Measurements from ENCODE around the gene CCNE1.

Gene CCNE1

GRCh38 chr19:29795461-29796172 is 16.2 kb upstream of the CCNE1 start:
- H4K8ac ChIP-seq (ENCODE audit: low read depth, low read length), result no peak overlapping the region
- no peak overlapping the region for H2AK5ac ChIP-seq (ENCODE audit: low read length)
- H3K4me3 ChIP-seq (ENCODE audit: low read depth, low read length), result no peak overlapping the region
- H2BK120ac ChIP-seq (ENCODE audit: insufficient read depth, low read length, poor library complexity), result no peak overlapping the region
- H2BK12ac ChIP-seq (ENCODE audit: low read length), result no peak overlapping the region
- H4K12ac ChIP-seq (ENCODE audit: low read depth, low read length), result no peak overlapping the region
- no peak overlapping the region for H3K4ac ChIP-seq (ENCODE audit: low read depth, low read length)
- H4K91ac ChIP-seq (ENCODE audit: low read depth, low read length), result no peak overlapping the region
- H3K4me2 ChIP-seq (ENCODE audit: low read length), result no peak overlapping the region
- H3K18ac ChIP-seq (ENCODE audit: low read length), result no peak overlapping the region
- H2AFZ ChIP-seq (ENCODE audit: insufficient read depth, low read length, poor library complexity), result no peak overlapping the region
- H3K9me3 ChIP-seq (ENCODE audit: insufficient read depth, low read depth, low read length), result no peaks in the 10 kb centered on the region
- no peaks in the 10 kb centered on the region for H3K27me3 ChIP-seq (ENCODE audit: insufficient read depth, low read length)
- no peak overlapping the region for H2BK5ac ChIP-seq (ENCODE audit: low read depth, low read length, poor library complexity)
- no peak overlapping the region for H3K9ac ChIP-seq (ENCODE audit: low read length)
- H3K4me1 ChIP-seq (ENCODE audit: control insufficient read depth in 1 of 2, insufficient read depth in 2 of 2, low read length in 2 of 2), result no peaks in the 10 kb centered on the region
- no peak for DNase-seq
- no peaks in the 10 kb centered on the region for H3K79me1 ChIP-seq (ENCODE audit: low read length)
- H3K27ac ChIP-seq (ENCODE audit: low read depth, low read length), result no peak overlapping the region
- H3K14ac ChIP-seq (ENCODE audit: low read length), result no peak overlapping the region
- H3K23ac ChIP-seq (ENCODE audit: low read length), result no peak overlapping the region
- no CpG with 5 or more reads among the region's 16 CpGs for WGBS (ENCODE audit: extremely low coverage, insufficient coverage, insufficient read length)
- H3K79me2 ChIP-seq (ENCODE audit: control insufficient read depth, insufficient read depth, low read length, poor library complexity), result no peaks in the 10 kb centered on the region
- no peaks in the 10 kb centered on the region for H3K36me3 ChIP-seq (ENCODE audit: control insufficient read depth in 1 of 2, insufficient read depth in 2 of 2, low read length in 2 of 2)

GRCh38 chr19:29796173-29796573 is 15.6 kb upstream of the CCNE1 start:
- Histone ChIP-seq H3K79me1 (ENCODE audit: low read length) (no peaks in the 10 kb centered on the region), H3K9me3 (ENCODE audit: insufficient read depth, low read depth, low read length) (no peaks in the 10 kb centered on the region), H3K36me3 (ENCODE audit: control insufficient read depth in 1 of 2, insufficient read depth in 2 of 2, low read length in 2 of 2) (no peaks in the 10 kb centered on the region), H4K8ac (ENCODE audit: low read depth, low read length) (no peak overlapping the region), H3K4ac (ENCODE audit: low read depth, low read length) (no peak overlapping the region), H3K18ac (ENCODE audit: low read length) (no peak overlapping the region), H3K9ac (ENCODE audit: low read length) (no peak overlapping the region), H4K91ac (ENCODE audit: low read depth, low read length) (no peak overlapping the region), H2BK12ac (ENCODE audit: low read length) (no peak overlapping the region), H3K27ac (ENCODE audit: low read depth, low read length) (no peak overlapping the region), H3K14ac (ENCODE audit: low read length) (no peak overlapping the region), H2AK5ac (ENCODE audit: low read length) (no peak overlapping the region), H4K12ac (ENCODE audit: low read depth, low read length) (no peak overlapping the region), H3K4me2 (ENCODE audit: low read length) (no peak overlapping the region), H2AFZ (ENCODE audit: insufficient read depth, low read length, poor library complexity) (no peak overlapping the region), H3K23ac (ENCODE audit: low read length) (no peak overlapping the region), H3K79me2 (ENCODE audit: control insufficient read depth, insufficient read depth, low read length, poor library complexity) (no peaks in the 10 kb centered on the region), H2BK5ac (ENCODE audit: low read depth, low read length, poor library complexity) (no peak overlapping the region), H3K4me3 (ENCODE audit: low read depth, low read length) (no peak overlapping the region), H2BK120ac (ENCODE audit: insufficient read depth, low read length, poor library complexity) (no peak overlapping the region), H3K4me1 (ENCODE audit: control insufficient read depth in 1 of 2, insufficient read depth in 2 of 2, low read length in 2 of 2) (no peaks in the 10 kb centered on the region), H3K27me3 (ENCODE audit: insufficient read depth, low read length) (no peaks in the 10 kb centered on the region)
- no CpG with 5 or more reads among the region's 9 CpGs for WGBS (ENCODE audit: extremely low coverage, insufficient coverage, insufficient read length)
- no peak for DNase-seq

GRCh38 chr19:29798774-29799497 is 12.9 kb upstream of the CCNE1 start:
- no peaks in the 10 kb centered on the region for H3K36me3 ChIP-seq (ENCODE audit: control insufficient read depth in 1 of 2, insufficient read depth in 2 of 2, low read length in 2 of 2)
- no peaks in the 10 kb centered on the region for H3K79me1 ChIP-seq (ENCODE audit: low read length)
- no peak overlapping the region for H2BK5ac ChIP-seq (ENCODE audit: low read depth, low read length, poor library complexity)
- no peak overlapping the region for H3K4me2 ChIP-seq (ENCODE audit: low read length)
- no peaks in the 10 kb centered on the region for H3K4me1 ChIP-seq (ENCODE audit: control insufficient read depth in 1 of 2, insufficient read depth in 2 of 2, low read length in 2 of 2)
- H3K27me3 ChIP-seq (ENCODE audit: insufficient read depth, low read length), result no peaks in the 10 kb centered on the region
- no CpG with 5 or more reads among the region's 9 CpGs for WGBS (ENCODE audit: extremely low coverage, insufficient coverage, insufficient read length)
- peak in 1 of 2 donors; percentile 69 for DNase-seq
- H4K8ac ChIP-seq (ENCODE audit: low read depth, low read length), result no peak overlapping the region
- no peaks in the 10 kb centered on the region for H3K79me2 ChIP-seq (ENCODE audit: control insufficient read depth, insufficient read depth, low read length, poor library complexity)
- H3K23ac ChIP-seq (ENCODE audit: low read length), result no peak overlapping the region
- H3K9me3 ChIP-seq (ENCODE audit: insufficient read depth, low read depth, low read length), result no peaks in the 10 kb centered on the region
- H3K9ac ChIP-seq (ENCODE audit: low read length), result no peak overlapping the region
- H3K4me3 ChIP-seq (ENCODE audit: low read depth, low read length), result no peak overlapping the region
- H4K91ac ChIP-seq (ENCODE audit: low read depth, low read length), result no peak overlapping the region
- H4K12ac ChIP-seq (ENCODE audit: low read depth, low read length), result no peak overlapping the region
- H3K4ac ChIP-seq (ENCODE audit: low read depth, low read length), result no peak overlapping the region
- no peak overlapping the region for H3K14ac ChIP-seq (ENCODE audit: low read length)
- no peak overlapping the region for H3K18ac ChIP-seq (ENCODE audit: low read length)
- no peak overlapping the region for H2AFZ ChIP-seq (ENCODE audit: insufficient read depth, low read length, poor library complexity)
- H2BK120ac ChIP-seq (ENCODE audit: insufficient read depth, low read length, poor library complexity), result no peak overlapping the region
- no peak overlapping the region for H2BK12ac ChIP-seq (ENCODE audit: low read length)
- no peak overlapping the region for H3K27ac ChIP-seq (ENCODE audit: low read depth, low read length)
- H2AK5ac ChIP-seq (ENCODE audit: low read length), result no peak overlapping the region

GRCh38 chr19:29800100-29800825 is 11.5 kb upstream of the CCNE1 start:
- no peak overlapping the region for H2BK5ac ChIP-seq (ENCODE audit: low read depth, low read length, poor library complexity)
- no peaks in the 10 kb centered on the region for H3K9me3 ChIP-seq (ENCODE audit: insufficient read depth, low read depth, low read length)
- H3K27me3 ChIP-seq (ENCODE audit: insufficient read depth, low read length), result no peaks in the 10 kb centered on the region
- no peak overlapping the region for H3K23ac ChIP-seq (ENCODE audit: low read length)
- H3K4me2 ChIP-seq (ENCODE audit: low read length), result no peak overlapping the region
- WGBS (ENCODE audit: extremely low coverage, insufficient coverage, insufficient read length), result no CpG with 5 or more reads among the region's 12 CpGs
- H3K4me1 ChIP-seq (ENCODE audit: control insufficient read depth in 1 of 2, insufficient read depth in 2 of 2, low read length in 2 of 2), result no peaks in the 10 kb centered on the region
- H3K4ac ChIP-seq (ENCODE audit: low read depth, low read length), result no peak overlapping the region
- H3K4me3 ChIP-seq (ENCODE audit: low read depth, low read length), result no peak overlapping the region
- no peaks in the 10 kb centered on the region for H3K79me2 ChIP-seq (ENCODE audit: control insufficient read depth, insufficient read depth, low read length, poor library complexity)
- H2BK12ac ChIP-seq (ENCODE audit: low read length), result no peak overlapping the region
- H3K9ac ChIP-seq (ENCODE audit: low read length), result no peak overlapping the region
- H3K27ac ChIP-seq (ENCODE audit: low read depth, low read length), result no peak overlapping the region
- no peaks in the 10 kb centered on the region for H3K36me3 ChIP-seq (ENCODE audit: control insufficient read depth in 1 of 2, insufficient read depth in 2 of 2, low read length in 2 of 2)
- no peaks in the 10 kb centered on the region for H3K79me1 ChIP-seq (ENCODE audit: low read length)
- H4K91ac ChIP-seq (ENCODE audit: low read depth, low read length), result no peak overlapping the region
- no peak overlapping the region for H2BK120ac ChIP-seq (ENCODE audit: insufficient read depth, low read length, poor library complexity)
- no peak for DNase-seq
- no peak overlapping the region for H4K8ac ChIP-seq (ENCODE audit: low read depth, low read length)
- H3K14ac ChIP-seq (ENCODE audit: low read length), result no peak overlapping the region
- no peak overlapping the region for H4K12ac ChIP-seq (ENCODE audit: low read depth, low read length)
- no peak overlapping the region for H2AFZ ChIP-seq (ENCODE audit: insufficient read depth, low read length, poor library complexity)
- no peak overlapping the region for H3K18ac ChIP-seq (ENCODE audit: low read length)
- no peak overlapping the region for H2AK5ac ChIP-seq (ENCODE audit: low read length)

All from trophoblast cell (in vitro differentiated cells and primary cell).